Measurements from ENCODE around the gene RIN2. TPM values are rescaled to one million over a fixed set of nuclear protein-coding genes. Genes with fewer than 3 reads are reported as not detected.
A peak's percentile ranks its signal among the peaks of the same experiment; 100 is the strongest.
"Not testable (repeated sequence)": the region's sequence is repeated elsewhere in the genome, so short reads cannot be mapped to it uniquely, and the experiment has no call there.

RIN2 gene
- total RNA-seq, 1 donor from 2014 or later: 13.8 TPM

- DNase-seq (ENCODE audit: low spot score) (no peak), ATAC-seq (no peak)
These were observed 19.1 kb upstream of the RIN2 start for GRCh38 chr20:19738951-19739350.

- no peak for ATAC-seq
- DNase-seq (ENCODE audit: low spot score): no peak
These were observed 18.7 kb upstream of the RIN2 start for GRCh38 chr20:19739351-19739750.

- no peak for ATAC-seq
- DNase-seq (ENCODE audit: low spot score): no peak
These were observed 17.5 kb upstream of the RIN2 start for GRCh38 chr20:19740512-19740911.

- no peak for DNase-seq (ENCODE audit: low spot score)
- ATAC-seq: no peak
These were observed 16.1 kb upstream of the RIN2 start for GRCh38 chr20:19741924-19742323.

- ATAC-seq (no peak), DNase-seq (ENCODE audit: low spot score) (no peak)
These were observed 15.0 kb upstream of the RIN2 start for GRCh38 chr20:19742974-19743639.

- no peak for ATAC-seq
- no peak for DNase-seq (ENCODE audit: low spot score)
These were observed 14.4 kb upstream of the RIN2 start for GRCh38 chr20:19743640-19743995.

- no peak for ATAC-seq
- DNase-seq (ENCODE audit: low spot score): no peak
These were observed 13.0 kb upstream of the RIN2 start for GRCh38 chr20:19745106-19745505.

GRCh38 chr20:19745584-19745983, 12.5 kb upstream of the RIN2 start:
- DNase-seq (ENCODE audit: low spot score) (no peak), ATAC-seq (no peak)

GRCh38 chr20:19746396-19746795, 11.7 kb upstream of the RIN2 start:
- ATAC-seq: no peak
- no peak for DNase-seq (ENCODE audit: low spot score)

- ATAC-seq: no peak
- DNase-seq (ENCODE audit: low spot score): no peak
These were observed 10.2 kb upstream of the RIN2 start for GRCh38 chr20:19747903-19748302.

- ATAC-seq (no peak), DNase-seq (ENCODE audit: low spot score) (no peak)
These were observed 9.4 kb upstream of the RIN2 start for GRCh38 chr20:19748681-19749080.

GRCh38 chr20:19749618-19750071, 8.4 kb upstream of the RIN2 start:
- no peak for ATAC-seq

GRCh38 chr20:19750101-19750606, 7.9 kb upstream of the RIN2 start:
- no peak for ATAC-seq
- DNase-seq (ENCODE audit: low spot score): no peak

More at GRCh38 chr20:19749618-19750071, 8.4 kb upstream of the RIN2 start:
- DNase-seq (ENCODE audit: low spot score): no peak

GRCh38 chr20:19750907-19751636, 7.0 kb upstream of the RIN2 start:
- no peak for ATAC-seq
- DNase-seq (ENCODE audit: low spot score): no peak

- not testable (repeated sequence) for ATAC-seq; DNase-seq (ENCODE audit: low spot score)
These were observed 3.9 kb upstream of the RIN2 start for GRCh38 chr20:19754201-19754600.

GRCh38 chr20:19756761-19757486, 1.1 kb upstream of the RIN2 start:
- no peak for DNase-seq (ENCODE audit: low spot score)
- no peak for ATAC-seq

GRCh38 chr20:19757487-19758132, 448 bp upstream of the RIN2 start:
- DNase-seq (ENCODE audit: low spot score) (peak; percentile 86), ATAC-seq (peak; percentile 73)

- ATAC-seq: peak; percentile 48
- DNase-seq (ENCODE audit: low spot score): peak; percentile 77
These were observed 658 bp downstream of the RIN2 start for GRCh38 chr20:19758501-19759331.

- ATAC-seq: no peak
These were observed 2.3 kb downstream of the RIN2 start for GRCh38 chr20:19760371-19760721.

GRCh38 chr20:19761326-19761725, 3.3 kb downstream of the RIN2 start:
- no peak for DNase-seq (ENCODE audit: low spot score)
- ATAC-seq: no peak

More at GRCh38 chr20:19760371-19760721, 2.3 kb downstream of the RIN2 start:
- DNase-seq (ENCODE audit: low spot score): no peak
